HG03108 (cell line): ENCODE results near the gene PHACTR3.
"Not testable (repeated sequence)": the region's sequence is repeated elsewhere in the genome, so short reads cannot be mapped to it uniquely, and the experiment has no call there.

Source experiments
- ATAC-seq: cut with Tn5 transposase; IDR thresholded peaks from one replicate; pipeline ENCODE4 v1.9.1; 2021; ENCODE audit warnings: moderate library complexity; ENCODE audit not compliant: unreplicated experiment

PHACTR3 gene

DNA sequence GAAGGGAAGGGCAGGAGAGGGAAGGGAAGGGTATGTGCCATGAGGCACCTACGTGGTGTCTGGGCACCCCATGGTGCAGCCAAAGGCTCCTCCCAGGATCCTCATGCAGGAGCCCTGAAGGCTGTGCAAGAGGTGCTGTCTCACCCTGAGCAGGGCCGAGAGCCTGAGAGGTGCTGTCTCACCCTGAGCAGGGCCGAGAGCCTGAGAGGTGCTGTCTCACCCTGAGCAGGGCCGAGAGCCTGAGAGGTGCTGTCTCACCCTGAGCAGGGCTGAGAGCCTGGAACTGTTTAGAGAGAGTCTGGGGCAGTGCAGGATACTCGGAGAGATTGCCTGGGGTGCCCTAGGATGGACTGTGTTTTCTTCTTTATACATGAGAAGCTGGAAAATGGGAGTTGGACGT is 14.2 kb downstream of the PHACTR3 start:
- ATAC-seq, result not testable (repeated sequence)

DNA sequence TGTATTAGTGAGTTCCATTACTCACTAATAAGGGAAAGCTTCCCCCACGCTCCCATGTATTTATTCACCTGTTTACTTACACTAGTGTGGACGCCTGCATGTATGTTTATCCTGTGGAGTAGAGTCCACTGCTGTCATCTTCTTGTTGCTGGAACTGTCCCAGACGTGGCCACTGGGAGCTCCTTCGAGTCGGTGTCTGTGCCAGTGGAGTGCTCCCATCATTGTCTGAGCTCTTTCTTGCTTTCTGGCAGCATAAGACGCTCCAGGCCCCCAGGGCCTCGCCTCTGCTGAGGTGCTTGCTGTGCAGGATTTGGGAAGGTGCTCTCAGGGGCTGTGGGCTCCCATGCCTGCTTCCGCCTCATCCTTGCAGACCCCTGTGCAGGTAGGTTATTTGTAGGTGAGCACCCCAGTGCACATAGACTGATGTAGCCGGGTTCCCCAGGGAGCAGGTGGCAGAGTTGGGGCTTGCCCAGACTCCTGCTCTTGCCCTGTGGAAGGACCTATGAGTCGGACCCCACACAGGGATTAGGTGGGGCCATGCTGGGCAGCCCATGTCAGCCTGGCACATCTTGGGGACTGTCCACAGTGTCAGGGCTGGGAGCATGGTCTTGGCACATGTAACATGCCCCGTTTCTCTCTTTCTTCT is 16.6 kb downstream of the PHACTR3 start:
- no peak for ATAC-seq

DNA sequence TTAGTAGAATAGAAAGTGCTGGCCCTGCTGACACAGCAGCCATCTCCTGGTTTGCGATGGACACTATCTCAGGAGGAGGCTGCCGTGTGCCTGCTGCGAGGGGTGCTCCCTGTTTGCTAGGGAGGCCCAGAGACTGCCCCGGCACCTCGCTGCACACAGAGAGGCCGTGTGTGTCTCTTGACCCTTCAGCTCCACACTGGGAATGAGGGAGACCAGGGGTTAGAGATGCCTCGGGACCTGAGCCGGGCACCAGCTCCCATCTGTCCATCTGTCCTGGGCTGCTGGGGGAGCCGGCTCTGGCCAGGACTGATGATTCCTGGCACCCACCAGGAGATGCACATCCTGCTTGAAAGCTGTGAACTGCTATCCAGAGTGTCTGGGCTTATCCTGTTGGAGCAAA is 18.2 kb downstream of the PHACTR3 start:
- ATAC-seq, result no peak

DNA sequence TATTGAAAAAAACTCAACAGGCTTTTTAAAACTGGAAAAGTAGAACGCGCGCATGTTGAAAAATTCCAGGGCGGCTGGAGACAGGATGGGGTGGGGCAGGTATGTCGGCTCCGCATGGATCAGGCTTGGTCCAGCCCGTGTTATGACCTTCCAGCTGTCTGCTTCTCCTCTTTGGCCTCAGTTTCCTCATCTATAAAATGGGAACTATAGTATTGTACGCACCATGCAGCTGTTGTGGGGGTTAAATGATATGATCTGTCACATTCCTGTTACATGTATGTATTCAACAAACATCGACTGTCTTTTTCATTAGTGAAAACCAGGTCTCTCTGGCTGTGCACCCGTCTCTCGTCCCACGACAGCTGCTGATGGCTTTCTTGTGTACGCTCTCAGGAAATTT is 18.8 kb downstream of the PHACTR3 start:
- ATAC-seq, result no peak

DNA sequence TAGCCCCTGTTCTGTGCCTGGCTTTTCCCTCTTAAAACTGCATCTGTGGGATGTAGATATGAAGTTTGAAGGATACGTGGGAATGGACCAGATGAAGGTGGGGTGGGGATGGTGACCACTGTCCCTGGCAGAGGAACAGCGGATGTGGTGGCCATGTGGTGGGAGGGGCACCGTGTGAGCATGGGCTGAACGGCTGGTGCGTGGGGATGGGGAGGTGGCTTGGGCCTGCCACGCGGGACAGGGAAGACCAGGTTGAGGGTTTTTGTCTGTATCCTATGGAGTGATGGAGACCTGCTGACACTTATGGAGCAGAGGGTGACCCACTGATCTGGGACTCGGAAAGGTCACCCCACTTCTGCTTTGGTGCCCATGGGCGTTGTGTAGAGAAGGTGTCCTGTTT is 19.2 kb downstream of the PHACTR3 start:
- no peak for ATAC-seq

DNA sequence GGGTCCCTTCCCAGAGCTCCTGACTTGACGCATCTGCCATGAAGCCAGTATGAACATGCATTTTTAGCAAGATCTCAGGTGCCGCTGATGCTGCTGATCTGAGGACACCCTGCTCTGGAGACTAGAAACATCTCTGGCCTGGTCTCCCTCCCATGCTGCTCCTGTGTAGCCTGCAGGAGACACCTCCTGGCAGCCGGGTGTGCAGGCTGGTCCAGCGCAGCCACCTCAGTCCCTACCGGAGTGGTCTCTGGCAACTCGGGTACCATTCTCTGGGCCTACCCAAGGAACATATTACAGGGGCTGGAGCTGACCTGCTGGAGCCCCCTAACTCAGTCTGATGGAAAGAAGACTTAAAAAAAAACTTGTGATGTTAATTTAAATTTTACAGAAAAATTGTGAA is 20.1 kb downstream of the PHACTR3 start:
- ATAC-seq, result no peak

DNA sequence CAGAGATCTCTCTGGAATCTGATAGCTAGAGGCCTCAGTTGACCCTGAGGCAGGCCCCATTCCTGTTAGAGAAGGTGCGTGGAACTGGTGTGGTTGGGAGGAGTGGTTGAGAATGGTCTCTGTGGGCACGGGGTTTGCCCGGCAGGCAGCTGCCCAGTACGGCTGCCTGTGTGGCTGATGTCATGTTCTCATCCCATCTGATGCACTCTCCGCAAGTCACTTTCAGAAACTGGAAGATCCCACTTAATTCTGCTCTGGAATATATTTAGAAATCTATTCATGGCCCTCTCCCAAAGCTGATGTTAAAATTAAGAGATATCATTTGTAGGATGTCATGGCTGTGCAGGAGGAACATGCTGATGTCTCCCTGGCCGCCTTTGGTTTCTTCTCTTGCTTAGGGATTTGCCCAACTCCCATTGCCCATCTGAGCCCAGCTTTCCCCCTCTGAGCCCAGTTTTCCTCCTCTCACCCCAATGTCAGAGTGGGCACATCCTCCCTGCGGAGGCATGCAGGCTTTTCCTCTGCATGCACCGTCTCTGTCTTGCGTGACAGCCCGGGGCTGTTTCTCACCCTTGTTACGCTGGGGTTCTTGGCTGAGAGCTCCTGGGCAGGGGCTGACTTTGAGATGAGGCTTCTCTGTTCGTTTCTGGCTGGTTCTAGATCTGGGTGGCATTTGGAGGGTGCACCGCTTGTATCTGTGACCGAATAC is 21.0 kb downstream of the PHACTR3 start:
- ATAC-seq, result no peak

DNA sequence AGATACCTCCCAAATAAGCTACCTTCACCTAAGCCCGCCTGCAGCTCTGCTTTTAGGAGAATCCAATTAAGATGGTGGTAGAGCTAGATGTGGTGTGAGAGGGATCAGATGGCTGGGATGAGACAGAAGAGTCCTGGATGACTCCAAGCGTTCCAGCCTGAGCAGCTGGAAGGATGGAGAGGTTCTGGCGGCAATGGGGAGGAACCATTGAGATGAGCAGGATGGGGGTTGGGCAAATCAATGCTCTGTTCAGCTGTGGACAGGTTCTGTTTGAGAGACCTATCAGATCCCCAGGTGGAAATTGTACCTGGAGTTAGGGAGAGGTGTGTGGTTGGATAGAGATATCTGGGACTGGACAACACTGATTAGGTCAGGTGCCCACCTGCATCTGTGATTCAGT is 23.0 kb downstream of the PHACTR3 start:
- ATAC-seq, result no peak

DNA sequence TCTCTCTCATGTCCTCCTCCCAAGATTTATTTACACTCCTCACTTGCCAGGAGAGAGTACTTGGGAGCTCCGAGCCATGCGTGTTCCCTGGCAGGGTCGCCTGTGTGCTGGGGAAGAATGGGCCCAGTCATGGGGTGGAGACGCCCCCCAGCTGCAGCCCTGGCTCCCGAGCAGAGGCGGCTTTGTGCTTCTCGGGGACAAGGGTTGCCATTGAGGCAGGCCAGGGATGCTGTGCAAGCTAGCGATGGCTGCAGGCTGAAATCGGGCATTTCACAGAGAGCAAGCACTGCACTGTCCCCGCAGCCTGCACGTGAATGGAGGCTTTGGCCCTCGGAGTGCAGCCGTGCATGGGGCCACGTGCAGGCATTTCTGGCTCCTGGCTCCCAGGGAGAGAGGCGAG is 23.8 kb downstream of the PHACTR3 start:
- ATAC-seq, result no peak

DNA sequence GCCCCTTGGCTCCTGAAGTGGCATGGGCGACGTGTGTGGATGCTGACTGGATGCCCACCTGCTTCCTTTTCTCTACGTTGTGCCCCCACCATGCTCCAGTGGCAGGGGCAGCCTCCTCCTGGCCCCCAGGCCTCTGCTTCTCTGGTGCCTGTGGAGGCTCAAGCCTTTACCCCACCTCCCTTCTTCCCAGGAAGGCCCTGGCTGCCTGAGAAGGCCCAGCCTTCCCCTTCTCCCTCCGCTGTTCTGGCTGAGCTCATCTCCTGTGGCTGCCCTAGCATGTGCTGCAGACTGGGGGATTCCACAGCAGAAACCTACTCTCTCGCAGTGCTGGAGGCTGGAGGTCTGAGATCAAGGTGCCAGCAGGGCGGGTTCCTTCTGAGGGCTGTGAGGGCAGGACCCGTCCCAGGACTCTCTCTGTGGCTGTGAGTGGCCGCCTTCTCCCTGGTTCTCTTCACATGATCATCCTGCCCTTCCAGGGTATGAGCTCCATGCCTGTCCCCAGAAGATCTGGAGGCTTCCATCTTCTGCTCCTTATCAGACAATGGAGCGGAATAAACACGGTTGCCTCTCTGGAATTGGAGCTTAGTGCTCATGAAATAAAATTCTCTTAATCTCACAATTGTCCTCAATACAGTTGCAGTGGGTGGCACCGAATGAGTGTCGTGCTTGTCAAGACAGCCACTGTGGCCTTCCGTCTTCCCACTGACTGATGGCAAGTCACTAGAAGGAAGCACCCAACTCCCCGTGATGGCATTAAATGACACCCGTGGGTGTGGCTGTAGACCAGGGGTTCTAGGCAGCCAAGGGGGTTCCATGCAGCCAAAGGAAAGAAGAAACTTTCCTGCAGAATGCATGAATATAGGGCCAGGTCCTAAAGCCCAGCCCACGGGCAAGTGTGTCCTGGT is 25.1 kb downstream of the PHACTR3 start:
- no peak for ATAC-seq

DNA sequence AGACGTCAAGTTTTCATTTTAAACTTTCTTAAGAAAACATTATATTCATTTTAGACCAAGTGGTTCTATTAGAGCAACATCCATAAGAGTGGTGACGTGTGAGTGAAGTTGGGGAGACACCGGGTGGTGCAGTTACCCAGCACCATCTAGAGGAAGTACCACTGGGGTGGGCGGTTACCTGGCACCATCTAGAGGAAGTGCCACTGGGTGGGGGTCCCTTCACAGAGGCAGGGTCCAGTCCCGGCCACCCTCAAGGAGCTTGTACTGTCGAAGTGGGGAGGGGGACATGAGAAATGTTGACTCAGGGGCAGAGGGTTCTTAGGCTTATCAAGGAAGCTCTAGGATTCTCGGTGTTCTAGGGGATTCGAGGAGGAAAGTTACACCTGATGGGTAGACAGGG is 26.2 kb downstream of the PHACTR3 start:
- ATAC-seq, result no peak

DNA sequence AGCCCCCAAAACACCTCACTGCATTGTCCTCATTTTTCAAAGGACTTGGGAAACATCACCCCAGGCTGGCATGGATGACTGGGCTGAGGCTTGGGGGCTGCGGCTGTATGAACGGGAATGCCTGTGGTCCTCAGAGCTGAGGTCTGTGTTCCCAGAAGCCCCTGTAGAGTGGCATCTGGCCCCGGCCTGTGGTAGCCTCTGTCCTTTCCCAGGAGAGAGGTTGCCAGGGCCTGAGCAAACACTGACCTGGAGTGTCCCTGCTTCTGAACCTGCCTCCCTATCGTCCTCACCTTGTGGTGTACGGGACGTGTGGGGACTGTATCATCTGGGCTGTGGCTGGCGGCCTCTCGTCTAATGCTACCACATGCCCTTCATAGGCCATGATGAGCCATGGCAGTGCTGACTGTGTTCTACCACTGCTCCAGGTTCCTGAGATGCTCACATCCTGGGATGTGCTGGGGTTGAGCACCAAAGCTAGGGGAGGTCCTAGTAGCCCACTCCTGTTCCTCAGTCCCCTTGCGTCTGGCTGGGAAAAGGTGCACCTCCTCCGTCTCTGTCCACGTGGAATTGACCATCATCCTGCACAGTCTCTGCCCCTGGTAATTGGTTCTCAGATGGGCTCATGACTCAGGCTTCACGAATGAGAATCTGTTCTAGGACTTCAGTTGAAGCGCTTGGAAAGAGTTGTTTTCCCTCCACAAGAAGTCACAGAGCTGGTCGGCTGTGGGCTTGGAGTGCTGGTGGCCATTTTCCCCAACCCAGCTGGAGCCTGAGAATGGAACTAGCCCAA is 27.6 kb downstream of the PHACTR3 start:
- no peak for ATAC-seq

DNA sequence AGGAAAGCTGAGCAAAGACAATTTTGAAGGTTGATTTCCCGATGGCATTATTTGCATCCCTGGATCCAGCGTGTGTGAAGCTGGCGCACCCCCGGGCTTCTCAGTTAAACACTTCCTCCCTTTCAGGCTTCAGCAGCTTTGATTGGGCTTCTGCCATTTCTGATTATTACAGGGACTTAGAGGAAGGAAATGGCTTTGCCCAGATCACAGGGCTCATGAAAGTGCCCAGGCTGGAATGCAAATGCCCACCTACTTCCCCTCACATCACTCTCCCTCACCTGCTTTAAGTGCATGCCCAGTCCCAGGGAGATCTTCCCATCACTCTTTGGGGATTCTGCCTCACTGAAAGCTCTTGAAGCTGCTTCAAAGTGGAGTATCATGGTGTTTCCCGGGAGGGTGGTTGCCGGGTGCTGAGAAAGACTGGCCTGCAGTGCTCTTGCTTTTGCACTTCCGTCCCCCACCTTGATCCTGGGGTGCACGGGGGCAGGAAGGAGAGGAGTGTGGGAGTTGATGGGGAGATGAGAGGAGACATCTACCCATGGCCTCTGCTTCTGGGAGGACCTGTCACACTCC is 28.3 kb downstream of the PHACTR3 start:
- ATAC-seq, result no peak

DNA sequence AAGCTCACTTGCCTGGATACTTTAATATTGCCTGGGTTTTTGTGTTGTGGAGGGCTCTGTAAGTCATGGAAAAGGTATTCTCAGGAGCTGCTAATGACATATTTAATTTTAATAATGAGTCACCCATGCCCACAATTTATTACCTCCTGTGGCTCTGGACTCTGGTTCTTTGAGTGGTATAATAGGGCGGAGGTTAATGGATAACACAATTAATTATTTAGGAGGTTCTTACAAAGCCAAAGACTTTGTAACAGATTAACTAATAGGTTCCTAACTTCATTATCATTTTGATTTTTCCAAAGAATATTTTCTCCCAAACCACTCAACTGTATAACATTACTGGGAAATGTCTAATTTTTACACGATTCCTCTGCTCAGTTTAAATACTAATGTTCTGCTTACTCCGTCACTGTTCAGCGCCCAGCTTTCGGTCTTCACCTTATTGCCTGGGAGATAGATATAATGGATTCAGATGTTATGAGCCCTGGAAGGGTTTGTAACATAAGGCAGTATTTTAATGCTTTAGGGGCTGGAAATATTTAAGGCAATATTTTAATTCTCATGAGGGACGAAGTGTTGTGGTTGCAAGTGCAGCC is 29.4 kb downstream of the PHACTR3 start:
- no peak for ATAC-seq

DNA sequence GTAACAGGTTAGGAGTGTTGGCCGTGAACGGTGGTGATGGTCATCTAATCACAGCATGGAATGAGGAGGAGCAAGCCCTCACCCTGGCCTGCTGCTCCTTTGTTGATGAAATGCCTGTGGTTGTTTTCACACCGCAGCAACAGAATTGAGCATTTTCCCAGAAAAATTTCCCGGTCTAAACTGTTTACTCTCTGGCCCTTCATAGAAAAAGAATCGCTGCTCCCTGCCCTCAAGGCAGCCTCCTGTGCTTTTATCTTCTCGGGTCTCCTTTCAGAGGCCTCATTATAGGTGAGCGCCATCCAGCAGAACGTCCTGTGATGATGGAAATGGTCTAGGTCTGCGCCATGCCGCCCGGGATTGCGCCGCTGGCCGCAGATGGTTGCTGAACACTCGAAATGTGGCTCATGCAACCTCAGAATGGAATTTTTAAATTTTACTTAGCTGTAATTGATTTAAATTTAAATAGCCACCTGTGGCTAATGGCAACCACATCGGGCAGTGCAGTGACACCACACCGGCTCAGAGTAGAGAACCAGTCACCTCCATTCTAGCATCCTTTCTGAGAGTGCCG is 30.2 kb downstream of the PHACTR3 start:
- ATAC-seq, result no peak

DNA sequence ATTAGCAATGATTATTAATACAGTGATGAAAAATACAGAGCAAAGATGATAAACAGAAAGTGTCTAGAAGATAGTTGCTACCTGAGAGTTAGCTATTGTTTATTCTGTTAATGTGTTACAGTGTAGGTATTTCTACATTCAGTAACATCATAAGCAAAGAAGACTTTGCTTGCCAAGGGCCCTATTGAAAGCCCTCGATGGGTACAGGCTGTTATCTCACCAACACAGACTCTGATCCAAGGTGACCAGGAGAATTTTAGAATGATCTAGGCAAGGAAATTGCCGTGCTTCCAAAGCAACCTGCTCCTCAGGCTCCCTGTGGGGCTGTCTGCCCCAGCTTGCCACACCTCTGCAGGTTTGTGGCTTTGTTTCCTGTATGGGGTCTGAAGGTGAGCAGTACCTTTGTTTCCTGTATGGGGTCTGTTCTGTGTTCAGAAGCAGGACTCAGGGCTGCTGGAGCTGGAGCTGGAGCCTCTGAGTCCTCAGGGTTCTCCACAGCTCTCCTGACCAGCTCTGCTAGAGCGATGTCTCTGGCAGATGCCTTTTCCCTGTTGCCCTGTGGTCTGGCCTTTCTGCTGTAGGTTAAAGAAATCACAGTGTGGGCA is 32.5 kb downstream of the PHACTR3 start:
- no peak for ATAC-seq

DNA sequence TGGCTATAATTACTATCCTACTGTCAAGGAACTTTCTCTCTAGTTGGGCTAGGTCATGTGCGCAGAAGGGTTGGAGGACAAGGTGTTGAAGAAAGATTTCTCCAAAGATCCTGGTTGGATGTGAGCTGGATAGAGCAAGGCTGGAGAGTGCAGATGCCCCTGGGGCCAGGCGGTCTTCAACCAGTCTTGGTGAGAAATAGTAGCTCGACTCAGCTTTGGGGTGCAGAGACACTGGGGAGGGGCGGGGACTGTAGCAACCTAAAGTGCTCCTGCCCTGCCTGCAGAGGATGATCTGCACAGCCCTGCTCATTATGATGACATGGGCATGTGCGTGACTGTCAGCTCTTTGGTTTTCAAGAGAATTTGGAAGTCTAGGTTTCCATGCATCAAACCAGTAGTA is 35.9 kb downstream of the PHACTR3 start:
- ATAC-seq, result no peak

DNA sequence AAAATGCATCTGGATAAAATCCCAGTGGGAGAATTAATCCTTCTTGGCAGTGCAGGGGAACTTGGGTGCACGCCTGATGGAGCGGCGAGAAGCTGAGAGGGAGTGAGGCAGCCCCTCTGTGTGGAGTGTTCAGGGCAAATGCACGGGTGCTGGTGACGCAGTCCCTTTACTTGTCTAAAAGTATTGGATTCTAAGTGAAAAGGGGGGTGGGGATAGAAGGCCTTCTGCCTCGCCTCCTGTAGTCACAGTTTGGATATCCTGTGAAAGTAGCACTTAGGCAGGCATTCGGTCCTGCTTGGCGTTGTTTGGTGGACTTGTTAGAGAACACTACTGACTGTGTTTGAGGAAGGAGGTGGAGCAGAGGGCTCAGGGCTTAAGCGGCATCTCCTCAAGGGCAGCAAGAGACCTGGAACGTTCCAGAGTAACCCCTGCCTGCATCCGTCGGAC is 39.3 kb downstream of the PHACTR3 start:
- ATAC-seq, result no peak

DNA sequence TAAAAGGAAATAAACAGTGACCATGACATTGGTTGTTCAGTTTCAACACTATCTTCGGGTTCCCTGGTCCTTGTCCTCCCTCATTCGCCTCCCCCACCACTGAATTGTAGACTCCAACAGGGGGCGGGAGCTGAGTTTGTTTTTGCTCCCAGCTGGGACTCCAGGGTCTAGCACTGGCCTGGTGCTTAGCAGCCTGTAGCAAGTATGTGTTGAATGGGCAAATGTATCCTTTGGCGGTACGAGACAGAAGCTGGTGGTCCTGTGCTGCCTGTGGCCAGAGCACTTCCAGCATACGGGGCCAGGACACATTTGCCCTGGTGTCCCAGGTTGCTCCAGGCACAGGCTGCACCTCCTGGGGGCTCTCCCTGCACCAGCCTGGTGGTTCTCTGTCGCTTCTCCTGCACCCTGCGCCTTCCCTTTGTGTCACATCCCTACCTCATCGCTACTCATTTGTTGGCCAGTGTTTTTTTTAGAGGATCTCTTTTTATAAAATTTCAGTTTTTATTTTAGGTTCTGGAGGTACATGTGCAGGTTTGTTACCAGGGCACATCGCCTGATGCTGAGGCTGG is 40.1 kb downstream of the PHACTR3 start:
- no peak for ATAC-seq
